ENCODE measurements around the gene MRM2. TPM values are rescaled to one million over a fixed set of nuclear protein-coding genes. Genes with fewer than 3 reads are reported as not detected.

The MRM2 gene
- polyA plus RNA-seq, 3 donors, result 9.2 to 32.5 (median 26.7) TPM

- Histone ChIP-seq H2AFZ (ENCODE audit: insufficient read depth, low read depth, low read length, poor library complexity, severe bottlenecking) (no peak overlapping the region), H3K4me1 (ENCODE audit: control insufficient read depth in 1 of 2, insufficient read depth in 2 of 2, low read length in 2 of 2) (peaks cover 0 to 7% of the 10 kb centered on the region in 2 donors), H3K36me3 (replicated peaks in 1 of 2; ENCODE audit: control insufficient read depth in 1 of 2, insufficient read depth in 2 of 2, low read length in 2 of 2) (peaks cover 52 to 87% of the 10 kb centered on the region in 2 donors), H3K4me2 (replicated peaks; ENCODE audit: extremely low read depth, low read length, poor library complexity, severe bottlenecking) (no peak overlapping the region), H3K9ac (ENCODE audit: insufficient read depth, low read length, poor library complexity, severe bottlenecking) (no peak overlapping the region), H3K9me3 (replicated peaks in 1 of 2; ENCODE audit: control insufficient read depth in 1 of 2, insufficient read depth in 1 of 2, low read length in 2 of 2) (peaks cover 13 to 14% of the 10 kb centered on the region in 2 donors), H4K20me1 (ENCODE audit: insufficient read depth, low read length) (no peaks in the 10 kb centered on the region), H3K27ac (ENCODE audit: low read depth in 1 of 2, low read length in 2 of 2) (no peak overlapping the region), H3K4me3 (replicated peaks in 1 of 3; ENCODE audit: low read depth in 2 of 3, low read length in 3 of 3) (no peak overlapping the region), H3K79me2 (ENCODE audit: insufficient read depth, low read length) (no peaks in the 10 kb centered on the region), H3K27me3 (ENCODE audit: control insufficient read depth in 2 of 2, insufficient read depth in 2 of 2, low read length in 2 of 2) (no peaks in the 10 kb centered on the region)
- Mint-ChIP-seq H3K9me3 (peaks cover 8 to 27% (median 15%) of the 10 kb centered on the region in 7 donors), H3K27ac (peak overlapping the region in 1 of 7 donors; percentile 12), H3K36me3 (peaks cover 72 to 84% of the 10 kb centered on the region in 2 donors), H3K4me1 (peaks cover 9% of the 10 kb centered on the region), H3K27me3 (ENCODE audit: low read depth in 3 of 3) (peaks cover 0 to 2% (median 0%) of the 10 kb centered on the region in 3 donors), H3K4me3 (no peak overlapping the region)
- intact Hi-C loops (cut with micrococcal nuclease), result no loop called here
- TF ChIP-seq CTCF (IDR thresholded peaks at IDR 0.05), result no peak
- no peak for DNase-seq
- WGBS (ENCODE audit: insufficient coverage), result 95% methylated on average over 14 of the region's 16 CpGs
Observed at GRCh38 chr7:2199528-2199927, 42.5 kb downstream of the MRM2 start.

- Mint-ChIP-seq H3K27ac (peak overlapping the region in 1 of 7 donors; percentile 26), H3K4me1 (peaks cover 2% of the 10 kb centered on the region), H3K36me3 (peaks cover 69 to 82% of the 10 kb centered on the region in 2 donors), H3K27me3 (ENCODE audit: low read depth in 3 of 3) (peaks cover 0 to 2% (median 1%) of the 10 kb centered on the region in 3 donors), H3K4me3 (no peak overlapping the region), H3K9me3 (peaks cover 8 to 27% (median 15%) of the 10 kb centered on the region in 7 donors)
- Histone ChIP-seq H3K4me1 (ENCODE audit: control insufficient read depth in 1 of 2, insufficient read depth in 2 of 2, low read length in 2 of 2) (peaks cover 0 to 3% of the 10 kb centered on the region in 2 donors), H3K9ac (ENCODE audit: insufficient read depth, low read length, poor library complexity, severe bottlenecking) (no peak overlapping the region), H4K20me1 (ENCODE audit: insufficient read depth, low read length) (no peaks in the 10 kb centered on the region), H2AFZ (ENCODE audit: insufficient read depth, low read depth, low read length, poor library complexity, severe bottlenecking) (no peak overlapping the region), H3K27me3 (ENCODE audit: control insufficient read depth in 2 of 2, insufficient read depth in 2 of 2, low read length in 2 of 2) (no peaks in the 10 kb centered on the region), H3K4me3 (replicated peaks in 1 of 3; ENCODE audit: low read depth in 2 of 3, low read length in 3 of 3) (no peak overlapping the region), H3K27ac (ENCODE audit: low read depth in 1 of 2, low read length in 2 of 2) (no peak overlapping the region), H3K79me2 (ENCODE audit: insufficient read depth, low read length) (no peaks in the 10 kb centered on the region), H3K9me3 (replicated peaks in 1 of 2; ENCODE audit: control insufficient read depth in 1 of 2, insufficient read depth in 1 of 2, low read length in 2 of 2) (peaks cover 13 to 14% of the 10 kb centered on the region in 2 donors), H3K4me2 (replicated peaks; ENCODE audit: extremely low read depth, low read length, poor library complexity, severe bottlenecking) (no peak overlapping the region), H3K36me3 (replicated peaks in 1 of 2; ENCODE audit: control insufficient read depth in 1 of 2, insufficient read depth in 2 of 2, low read length in 2 of 2) (peaks cover 52 to 93% of the 10 kb centered on the region in 2 donors)
- no peak for TF ChIP-seq CTCF (IDR thresholded peaks at IDR 0.05)
- intact Hi-C loops (cut with micrococcal nuclease), result no loop called here
- DNase-seq, result no peak
- 94% methylated on average over 10 of the region's 10 CpGs for WGBS (ENCODE audit: insufficient coverage)
Observed at GRCh38 chr7:2198760-2199159, 43.2 kb downstream of the MRM2 start.
